ENCODE results near the gene ALOX15. TPM values are rescaled to one million over a fixed set of nuclear protein-coding genes. Genes with fewer than 3 reads are reported as not detected.
"Not testable (repeated sequence)": the region's sequence is repeated elsewhere in the genome, so short reads cannot be mapped to it uniquely, and the experiment has no call there.

ALOX15 gene
- total RNA-seq, 1 experiment from 2014 or later, result 0.13 TPM

DNA sequence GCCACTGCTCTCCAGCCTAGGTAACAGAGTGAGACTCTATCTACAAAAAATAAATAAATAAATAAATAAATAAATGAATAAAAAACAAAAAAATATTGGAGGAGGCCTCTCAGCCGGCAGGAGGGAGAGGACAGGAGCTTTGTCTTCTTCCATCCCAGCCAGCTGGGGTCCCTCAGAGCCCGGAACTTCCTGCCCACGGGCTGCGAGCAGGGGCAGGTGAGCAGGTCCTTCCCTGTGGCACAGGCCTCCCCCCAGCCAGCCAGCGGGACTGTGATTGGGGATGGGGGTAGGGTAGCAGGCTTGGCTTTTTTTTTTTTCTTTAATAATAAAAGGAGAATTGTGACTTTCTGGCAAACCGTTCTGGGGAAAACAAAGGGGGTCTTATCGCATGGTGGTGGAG, 47.1 kb downstream of the ALOX15 start:
- no peak for DNase-seq (ENCODE audit: low spot score)

DNA sequence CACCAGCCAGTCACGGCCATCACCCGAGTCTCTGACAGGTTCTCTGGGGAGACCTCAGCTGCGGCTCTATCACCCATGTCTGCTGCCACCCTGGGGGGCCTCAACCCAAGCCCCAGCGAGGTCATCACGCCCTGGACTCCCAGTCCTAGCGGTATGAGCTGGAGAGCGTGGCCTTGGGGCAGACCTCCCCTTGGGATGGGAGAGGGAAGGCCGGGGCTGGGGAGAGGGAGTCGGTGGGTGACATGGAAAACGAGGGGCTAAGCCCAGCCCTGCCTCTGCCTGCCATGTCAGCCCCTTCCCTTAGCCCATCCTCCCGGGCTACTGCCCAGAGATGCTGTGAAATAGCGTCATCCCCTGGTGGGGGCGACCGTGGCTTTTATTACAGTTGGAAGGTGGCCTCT, 48.5 kb downstream of the ALOX15 start:
- DNase-seq (ENCODE audit: low spot score), result no peak

DNA sequence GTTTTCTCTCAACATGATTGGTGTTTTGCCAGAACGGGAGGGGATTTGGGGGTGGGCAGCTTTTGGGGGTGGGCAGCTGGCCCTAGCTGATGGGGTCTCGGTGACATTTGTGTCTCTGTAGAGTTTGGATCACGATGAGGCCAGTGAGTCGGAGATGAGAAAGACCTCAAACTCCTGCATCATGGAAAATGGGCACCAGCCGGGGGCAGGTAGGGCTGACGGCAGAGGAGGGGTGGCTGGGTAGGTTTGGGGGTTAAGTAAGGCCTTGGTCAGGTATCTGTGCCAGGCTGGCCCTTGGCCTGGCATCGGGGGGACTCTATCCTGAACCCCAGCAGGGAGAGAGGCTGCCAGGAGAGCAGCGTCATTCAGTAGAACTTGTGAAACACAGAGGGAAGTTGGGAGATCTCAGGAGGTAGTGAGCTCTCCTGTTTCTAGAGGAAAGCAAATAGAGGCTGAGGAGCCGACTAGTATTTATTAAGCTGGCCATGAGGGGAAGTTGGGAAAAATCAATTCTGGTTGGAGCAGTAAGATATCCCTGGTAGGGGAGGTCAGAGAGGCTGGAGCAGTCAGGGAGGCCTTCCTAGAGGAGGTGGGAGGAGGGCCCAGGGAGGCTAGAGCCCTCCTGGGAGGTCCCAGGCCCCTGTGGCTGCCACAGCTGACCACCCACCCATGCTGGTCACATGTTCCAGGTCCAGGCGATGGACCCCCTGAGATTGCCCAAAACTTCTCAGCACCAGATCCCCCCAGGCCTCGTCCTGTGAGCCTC, 49.1 kb downstream of the ALOX15 start:
- no peak for DNase-seq (ENCODE audit: low spot score)

DNA sequence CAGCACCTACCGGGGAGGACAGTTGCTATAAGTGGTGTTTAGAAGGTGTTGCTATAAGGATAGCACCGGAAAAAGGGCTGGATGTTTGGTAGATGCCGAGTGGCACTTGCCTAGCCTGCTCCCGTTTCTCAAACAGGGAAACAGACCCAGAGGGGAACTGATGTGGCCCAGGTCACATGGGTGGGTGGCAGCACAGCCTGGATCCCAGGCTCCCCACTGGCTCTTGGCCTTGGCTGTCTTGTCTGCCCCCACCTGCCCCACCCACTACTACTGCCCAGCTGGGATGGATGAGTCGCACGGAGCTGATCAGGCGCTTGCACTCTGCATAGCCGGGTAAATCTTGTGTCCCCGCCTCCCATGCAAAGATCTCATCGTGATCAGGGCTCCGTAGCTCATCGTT, 49.9 kb downstream of the ALOX15 start:
- no peak for DNase-seq (ENCODE audit: low spot score)

DNA sequence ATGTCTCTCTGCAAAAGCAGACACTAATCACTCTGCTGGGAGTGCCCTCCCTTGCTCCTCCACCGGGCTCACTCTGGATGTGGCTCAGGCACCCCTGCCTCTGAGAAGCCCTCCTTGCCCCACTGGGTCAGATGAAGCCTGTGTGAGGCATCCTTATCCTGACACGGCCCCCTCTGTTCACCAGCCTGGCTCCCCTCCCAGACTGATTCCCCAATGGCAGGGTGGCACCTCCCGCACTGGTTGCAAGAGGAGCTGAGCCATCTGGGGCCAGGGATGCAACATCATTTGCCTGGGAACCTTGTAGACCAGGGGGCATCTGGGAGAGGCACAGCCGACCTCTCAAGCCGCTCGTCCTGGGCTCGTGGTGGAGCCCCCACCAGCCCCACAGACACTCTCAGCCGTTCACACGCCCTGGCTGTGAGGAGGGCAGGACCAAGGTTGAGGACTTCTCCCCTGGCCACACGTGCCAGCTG, 50.5 kb downstream of the ALOX15 start:
- no peak for DNase-seq (ENCODE audit: low spot score)

GRCh38 chr17:4590042-4590441, 51.4 kb downstream of the ALOX15 start:
- not testable (repeated sequence) for DNase-seq (ENCODE audit: low spot score)

GRCh38 chr17:4588898-4589625, 52.4 kb downstream of the ALOX15 start:
- no peak for DNase-seq (ENCODE audit: low spot score)

GRCh38 chr17:4588391-4588790, 53.1 kb downstream of the ALOX15 start:
- DNase-seq (ENCODE audit: low spot score), result no peak

GRCh38 chr17:4587803-4588202, 53.7 kb downstream of the ALOX15 start:
- no peak for DNase-seq (ENCODE audit: low spot score)

DNA sequence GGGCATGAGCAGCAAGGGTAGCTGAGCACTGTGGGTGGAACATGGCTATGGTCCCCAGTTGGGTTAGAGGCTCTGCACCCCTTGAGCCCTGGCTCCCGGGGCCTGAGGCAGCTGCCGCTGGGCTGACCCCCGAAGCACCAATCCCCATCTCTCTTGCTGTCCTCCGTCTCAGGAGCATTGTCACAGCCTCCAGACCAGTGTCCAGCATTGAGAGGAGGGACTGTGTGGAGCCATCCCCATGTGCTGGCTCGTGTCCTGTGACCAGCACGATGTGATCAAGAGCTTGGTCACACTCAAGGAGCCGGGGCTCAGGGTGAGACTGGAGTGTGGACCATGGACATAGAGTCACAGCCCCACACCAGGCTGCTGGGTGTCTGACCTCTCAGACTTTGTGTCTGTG, 54.3 kb downstream of the ALOX15 start:
- no peak for DNase-seq (ENCODE audit: low spot score)

- DNase-seq (ENCODE audit: low spot score), result no peak
These were observed 55.4 kb downstream of the ALOX15 start for GRCh38 chr17:4586043-4586442.

GRCh38 chr17:4585638-4585994, 55.9 kb downstream of the ALOX15 start:
- no peak for DNase-seq (ENCODE audit: low spot score)

DNA sequence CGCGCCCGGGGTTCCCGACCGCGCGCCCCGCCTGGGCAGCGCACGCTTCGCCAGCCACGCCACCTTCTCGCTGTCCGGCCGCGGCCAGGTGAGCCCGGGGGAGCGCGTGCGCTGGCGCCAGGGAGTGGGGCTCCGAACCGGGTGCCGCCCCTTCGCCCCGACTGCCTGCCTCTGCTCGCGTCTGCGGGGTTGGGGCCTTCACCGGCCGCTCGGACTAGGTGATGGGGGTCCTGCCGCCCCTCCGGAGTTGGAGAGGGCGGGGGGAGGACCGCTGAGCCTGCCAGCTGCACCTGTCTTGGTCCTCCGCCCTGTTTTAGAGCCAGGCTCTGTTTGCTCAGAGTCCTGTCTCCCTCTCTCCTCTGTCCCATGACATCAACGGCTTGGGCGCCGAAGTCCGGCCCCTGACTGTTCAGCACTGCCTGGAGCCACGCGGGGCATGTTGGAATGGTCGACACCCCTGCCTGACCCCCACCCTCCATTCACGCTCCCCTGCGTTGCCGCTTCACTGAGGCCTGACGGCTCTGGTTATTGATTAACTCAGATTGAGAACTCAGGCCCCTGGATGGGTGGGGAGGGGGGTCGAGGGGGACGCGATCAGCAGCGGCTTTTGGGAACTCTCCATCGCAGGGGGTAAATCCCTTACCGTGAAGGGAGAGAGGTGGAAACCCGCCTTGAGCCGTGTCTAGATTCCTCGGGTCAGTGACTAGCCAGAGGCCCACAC, 56.4 kb downstream of the ALOX15 start:
- no peak for DNase-seq (ENCODE audit: low spot score)

- DNase-seq (ENCODE audit: low spot score), result no peak
These were observed 57.2 kb downstream of the ALOX15 start, which contains the start of gene SMTNL2 for GRCh38 chr17:4584101-4584916. TSS of gene SMTNL2 (plus strand) at chr17:4584529. CDS start at chr17:4584606, 77 bp downstream.

GRCh38 chr17:4583782-4584100, 57.7 kb downstream of the ALOX15 start:
- no peak for DNase-seq (ENCODE audit: low spot score)

DNA sequence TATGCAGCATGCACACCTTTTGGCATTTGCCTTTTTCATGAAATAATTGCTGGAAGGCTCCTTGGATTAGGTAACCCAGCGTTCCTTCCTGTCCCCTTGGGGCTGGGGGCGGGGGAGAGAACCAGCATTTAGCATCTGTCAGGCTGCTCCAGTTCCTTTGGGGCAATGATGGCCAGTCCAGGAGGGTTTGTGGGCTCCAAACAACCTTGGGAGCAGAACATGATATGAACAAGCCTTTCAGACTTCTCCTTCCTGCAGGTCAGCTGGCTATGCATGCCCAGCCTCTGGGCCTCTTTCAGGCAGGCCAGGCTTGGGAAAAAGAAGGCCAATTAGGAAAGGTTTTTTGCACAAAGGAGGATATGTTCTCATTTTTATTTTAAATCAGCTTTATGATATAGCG, 58.3 kb downstream of the ALOX15 start:
- DNase-seq (ENCODE audit: low spot score), result no peak

GRCh38 chr17:4582691-4583090, 58.8 kb downstream of the ALOX15 start:
- no peak for DNase-seq (ENCODE audit: low spot score)

GRCh38 chr17:4582101-4582501, 59.4 kb downstream of the ALOX15 start:
- DNase-seq (ENCODE audit: low spot score), result no peak

Measured in HT-29 (cell line).